ENCODE results near the gene LPIN3.

The LPIN3 gene

GRCh38 chr20:41339957-41340326 is 679 bp upstream of the LPIN3 start:
- DNase-seq (ENCODE audit: low read depth), result peak; percentile 65
- TF ChIP-seq POLR2A (IDR thresholded peaks at IDR 0.05; ENCODE audit: extremely low read depth, insufficient read length) (no peak), CTCF (IDR thresholded peaks at IDR 0.05; ENCODE audit: low read depth, low read length) (peak; percentile 88)
- H3K4me3 ChIP-seq (ENCODE audit: low read depth, low read length), result no peak overlapping the region

GRCh38 chr20:41342474-41343464 is 2.1 kb downstream of the LPIN3 start:
- no peak overlapping the region for H3K4me3 ChIP-seq (ENCODE audit: low read depth, low read length)
- no peak for TF ChIP-seq MAX (IDR thresholded peaks at IDR 0.05; ENCODE audit: low read depth, low read length)
- TF ChIP-seq POLR2A (IDR thresholded peaks at IDR 0.05; ENCODE audit: extremely low read depth, insufficient read length), result no peak
- TF ChIP-seq CTCF (IDR thresholded peaks at IDR 0.05; ENCODE audit: low read depth, low read length), result no peak
- no peak for TF ChIP-seq MYC (IDR thresholded peaks at IDR 0.05; ENCODE audit: low read depth, low read length)
- no peak for DNase-seq (ENCODE audit: low read depth)

- TF ChIP-seq CTCF (IDR thresholded peaks at IDR 0.05; ENCODE audit: low read depth, low read length) (no peak), MAX (IDR thresholded peaks at IDR 0.05; ENCODE audit: low read depth, low read length) (no peak), MYC (IDR thresholded peaks at IDR 0.05; ENCODE audit: low read depth, low read length) (no peak), POLR2A (IDR thresholded peaks at IDR 0.05; ENCODE audit: extremely low read depth, insufficient read length) (no peak)
- no peak overlapping the region for H3K4me3 ChIP-seq (ENCODE audit: low read depth, low read length)
Observed at GRCh38 chr20:41344477-41344876, 3.9 kb downstream of the LPIN3 start.

GRCh38 chr20:41344938-41345728 is 4.5 kb downstream of the LPIN3 start:
- TF ChIP-seq MAX (IDR thresholded peaks at IDR 0.05; ENCODE audit: low read depth, low read length) (no peak), CTCF (IDR thresholded peaks at IDR 0.05; ENCODE audit: low read depth, low read length) (no peak), POLR2A (IDR thresholded peaks at IDR 0.05; ENCODE audit: extremely low read depth, insufficient read length) (no peak), MYC (IDR thresholded peaks at IDR 0.05; ENCODE audit: low read depth, low read length) (no peak)
- no peak overlapping the region for H3K4me3 ChIP-seq (ENCODE audit: low read depth, low read length)
- no peak for DNase-seq (ENCODE audit: low read depth)

More at GRCh38 chr20:41344477-41344876, 3.9 kb downstream of the LPIN3 start:
- DNase-seq (ENCODE audit: low read depth), result no peak

GRCh38 chr20:41345729-41346067 is 5.1 kb downstream of the LPIN3 start:
- H3K4me3 ChIP-seq (ENCODE audit: low read depth, low read length), result no peak overlapping the region
- no peak for DNase-seq (ENCODE audit: low read depth)
- TF ChIP-seq POLR2A (IDR thresholded peaks at IDR 0.05; ENCODE audit: extremely low read depth, insufficient read length), result no peak

Data from NB4 (cell line).